Right cardiac atrium (tissue), 5 donors: Measurements from ENCODE around the gene SBNO2. TPM values are rescaled to one million over a fixed set of nuclear protein-coding genes. Genes with fewer than 3 reads are reported as not detected.

ENCODE experiments used
- ATAC-seq, 2 donors: fragments of 200-7000 bp; cut with Tn5 transposase; one replicate each; pipeline versions ENCODE4 v1.8.0 to v1.9.1; 2020; ENCODE audit warnings: moderate library complexity in 2 of 2, mild to moderate bottlenecking in 1 of 2
- DNase-seq, 3 donors: peaks; one replicate each; pipeline ENCODE4 v3.0.0-alpha.2; 2020
- H3K27ac ChIP-seq: one replicate; pipeline ENCODE4 v1.5.1; 2013; ENCODE audit warnings: mild to moderate bottlenecking, low read length, control low read depth, moderate library complexity
- H3K27me3 ChIP-seq: one replicate; pipeline ENCODE4 v1.6.1; 2013; ENCODE audit not compliant: control insufficient read depth, insufficient read depth
- H3K4me1 ChIP-seq: one replicate; pipeline ENCODE4 v1.6.1; 2013; ENCODE audit warnings: low read length; ENCODE audit not compliant: control insufficient read depth, insufficient read depth
- H3K4me3 ChIP-seq: one replicate; pipeline ENCODE4 v1.5.1; 2013; ENCODE audit warnings: low read length, control low read depth
- H3K9me3 ChIP-seq: one replicate; pipeline ENCODE4 v1.6.1; 2013; ENCODE audit warnings: low read length; ENCODE audit not compliant: control insufficient read depth
- WGBS: extraction: QIAGEN DNeasy Blood & Tissue Kit; methylation state at CpG from one replicate; pipeline ENCODE4 v1.1.7; 2013; 5-methylcytosine and 5-hydroxymethylcytosine counted together
- intact Hi-C, 4 donors: fragments of 100-400 bp; cut with DNase I; formaldehyde crosslinking; loops; one replicate each; pipeline versions ENCODE4 v1.11.0 to v1.14.0; 2022 to 2023
- polyA plus RNA-seq: library from polyadenylated mRNA; stranded (reverse); fragments of 200-250 nt; gene quantifications from one replicate; pipeline ENCODE4 v1.2.3, GENCODE V29; 2013
- total RNA-seq, 4 donors: library from RNA; stranded (reverse); fragmentation: NEBNext Ultra II Directional; extraction: Animal tissue kit (Norgen Biotek cat#: 25700); gene quantifications; one replicate each; pipeline ENCODE4 v1.2.1, GENCODE V29; 2021
- donor health status: healthy with polysubstance abuse.
- donor health status: DM: no; HTN: yes; CAD: no.
- donor health status: DM: no; HTN: no; CAD: no.
- donor health status: DM: no; HTN: yes; CAD: no; lungs with severe emphysema.
- donor health status: DM: yes; HTN: yes; CAD: no.

SBNO2 gene
- total and polyA plus RNA-seq, 5 donors: 13.4 to 44.5 (median 20.3) TPM

- intact Hi-C loops: no loop called here
- Histone ChIP-seq H3K4me3 (no peak overlapping the region), H3K27me3 (no peaks in the 10 kb centered on the region), H3K4me1 (peaks cover 2% of the 10 kb centered on the region), H3K9me3 (no peaks in the 10 kb centered on the region), H3K27ac (no peak overlapping the region)
- no peak for ATAC-seq
- 93% methylated on average over 35 of the region's 35 CpGs for WGBS
- DNase-seq: peak in 1 of 3 donors; percentile 44
These were observed 6.1 kb downstream of the SBNO2 start for GRCh38 chr19:1167687-1168571.

- Histone ChIP-seq H3K27ac (no peak overlapping the region), H3K4me1 (peaks cover 2% of the 10 kb centered on the region), H3K4me3 (no peak overlapping the region), H3K9me3 (no peaks in the 10 kb centered on the region), H3K27me3 (no peaks in the 10 kb centered on the region)
- DNase-seq (peak in 1 of 3 donors; percentile 50), ATAC-seq (no peak)
- WGBS: 93% methylated on average over 33 of the region's 33 CpGs
- intact Hi-C loops: no loop called here
These were observed 7.0 kb downstream of the SBNO2 start for GRCh38 chr19:1166872-1167573.

- no peaks in the 10 kb centered on the region for H3K9me3 ChIP-seq
- H3K27me3 ChIP-seq: no peaks in the 10 kb centered on the region
- intact Hi-C loops: no loop called here
- DNase-seq (peak; percentile 32 to 71 (median 61)), ATAC-seq (no peak)
- peaks cover 2% of the 10 kb centered on the region for H3K4me1 ChIP-seq
- H3K4me3 ChIP-seq: no peak overlapping the region
- no peak overlapping the region for H3K27ac ChIP-seq
- WGBS: 82% methylated on average over 21 of the region's 21 CpGs
These were observed 9.2 kb downstream of the SBNO2 start for GRCh38 chr19:1164684-1165531.

GRCh38 chr19:1163934-1164683, 10.0 kb downstream of the SBNO2 start:
- Histone ChIP-seq H3K4me3 (no peak overlapping the region), H3K27ac (no peak overlapping the region), H3K27me3 (no peaks in the 10 kb centered on the region), H3K4me1 (peaks cover 2% of the 10 kb centered on the region), H3K9me3 (no peaks in the 10 kb centered on the region)
- DNase-seq: peak in 1 of 3 donors; percentile 61
- intact Hi-C loops: no loop called here
- no peak for ATAC-seq
- 75% methylated on average over 20 of the region's 20 CpGs for WGBS

GRCh38 chr19:1163283-1163933, 10.7 kb downstream of the SBNO2 start:
- ATAC-seq (peak; percentile 29 to 41), DNase-seq (peak; percentile 59 to 80 (median 77))
- 82% methylated on average over 41 of the region's 41 CpGs for WGBS
- no peaks in the 10 kb centered on the region for H3K27me3 ChIP-seq
- intact Hi-C loops: no loop called here
- no peak overlapping the region for H3K4me3 ChIP-seq
- H3K9me3 ChIP-seq: no peaks in the 10 kb centered on the region
- H3K27ac ChIP-seq: no peak overlapping the region
- peaks cover 2% of the 10 kb centered on the region for H3K4me1 ChIP-seq

GRCh38 chr19:1162404-1163282, 11.4 kb downstream of the SBNO2 start:
- Histone ChIP-seq H3K4me3 (no peak overlapping the region), H3K27ac (no peak overlapping the region), H3K9me3 (no peaks in the 10 kb centered on the region), H3K27me3 (no peaks in the 10 kb centered on the region), H3K4me1 (peaks cover 2% of the 10 kb centered on the region)
- ATAC-seq: no peak
- intact Hi-C loops: no loop called here
- WGBS: 84% methylated on average over 26 of the region's 26 CpGs
- DNase-seq: peak in 1 of 3 donors; percentile 36

GRCh38 chr19:1161716-1162115, 12.4 kb downstream of the SBNO2 start:
- intact Hi-C loops: no loop called here
- Histone ChIP-seq H3K27ac (no peak overlapping the region), H3K4me1 (peaks cover 2% of the 10 kb centered on the region), H3K27me3 (no peaks in the 10 kb centered on the region), H3K9me3 (no peaks in the 10 kb centered on the region), H3K4me3 (no peak overlapping the region)
- ATAC-seq (no peak), DNase-seq (peak in 2 of 3 donors; percentile 44 to 48)
- 59% methylated on average over 18 of the region's 18 CpGs for WGBS

GRCh38 chr19:1159864-1160595, 14.0 kb downstream of the SBNO2 start:
- no peaks in the 10 kb centered on the region for H3K27me3 ChIP-seq
- WGBS: 92% methylated on average over 31 of the region's 31 CpGs

More at GRCh38 chr19:1159864-1160595, 14.0 kb downstream of the SBNO2 start:
- Histone ChIP-seq H3K4me3 (no peak overlapping the region), H3K9me3 (no peaks in the 10 kb centered on the region), H3K27ac (no peak overlapping the region), H3K4me1 (peaks cover 11% of the 10 kb centered on the region)
- ATAC-seq: no peak
- DNase-seq: peak in 1 of 3 donors; percentile 53
- intact Hi-C loops: no loop called here
